Uterus (tissue), 4 donors: ENCODE results near the gene TSPAN18. TPM values are rescaled to one million over a fixed set of nuclear protein-coding genes. Genes with fewer than 3 reads are reported as not detected.

ENCODE experiments used
- DNase-seq, 2 donors: peaks; one replicate each; pipeline ENCODE4 v3.0.0-alpha.2; 2019 to 2020
- H3K27ac ChIP-seq, 2 donors: fragments of 200-600 bp; sonication (generic); 1 replicate in 1 of 2; 2 replicates in 1 of 2; pipeline ENCODE4 v1.5.1; 2016 to 2018
- H3K27me3 ChIP-seq, 2 donors: fragments of 200-600 bp; sonication (generic); one replicate each; pipeline ENCODE4 v1.5.1; 2018 to 2019; ENCODE audit warnings: control low read depth in 1 of 2
- H3K36me3 ChIP-seq, 2 donors: fragments of 200-600 bp; sonication (generic); one replicate each; pipeline ENCODE4 v1.5.1; 2019; ENCODE audit warnings: control low read depth in 1 of 2
- H3K4me1 ChIP-seq, 2 donors: fragments of 200-600 bp; sonication (generic); one replicate each; pipeline ENCODE4 v1.5.1; 2018 to 2019; ENCODE audit warnings: control low read depth in 1 of 2
- H3K4me3 ChIP-seq, 2 donors: fragments of 200-600 bp; sonication (generic); 1 replicate in 1 of 2; 2 replicates in 1 of 2; pipeline ENCODE4 v1.5.1; 2018 to 2019; ENCODE audit warnings: mild to moderate bottlenecking in 1 of 2
- H3K9me3 ChIP-seq, 2 donors: fragments of 200-600 bp; sonication (generic); one replicate each; pipeline ENCODE4 v1.5.1; 2019; ENCODE audit warnings: control low read depth in 1 of 2
- CTCF ChIP-seq, 4 experiments: fragments of 200-600 bp in 2 of 4; fragments of 450-650 bp in 2 of 4; sonication (generic) in 2 of 4; IDR thresholded peaks; one replicate each; pipeline ENCODE4 v1.5.1; 2016 to 2019; ENCODE audit warnings: antibody characterized with exemption in 4 of 4, mild to moderate bottlenecking in 2 of 4, moderate library complexity in 1 of 4
- POLR2A ChIP-seq, 2 donors: fragments of 450-650 bp; IDR thresholded peaks; one replicate each; pipeline ENCODE4 v1.6.1; 2016; ENCODE audit warnings: antibody characterized with exemption in 2 of 2, mild to moderate bottlenecking in 1 of 2, moderate library complexity in 1 of 2
- intact Hi-C: fragments of 100-400 bp; cut with DNase I; formaldehyde crosslinking; loops from one replicate; pipeline ENCODE4 v1.15.1; 2023; ENCODE audit warnings: low total_unique reads
- total RNA-seq, 4 donors: library from RNA; depleted of rRNA in 3 of 4; stranded (reverse); fragments of >200 nt in 3 of 4; gene quantifications; one replicate each; pipeline versions ENCODE4 v1.1.0 to v1.2.4, GENCODE V29; 2014 to 2023
- donor health status: DM: yes; HTN: yes; CAD: no.

The TSPAN18 gene
- total RNA-seq, 4 donors from 2014 or later, result 1.2 to 117 (median 20.1) TPM

DNA sequence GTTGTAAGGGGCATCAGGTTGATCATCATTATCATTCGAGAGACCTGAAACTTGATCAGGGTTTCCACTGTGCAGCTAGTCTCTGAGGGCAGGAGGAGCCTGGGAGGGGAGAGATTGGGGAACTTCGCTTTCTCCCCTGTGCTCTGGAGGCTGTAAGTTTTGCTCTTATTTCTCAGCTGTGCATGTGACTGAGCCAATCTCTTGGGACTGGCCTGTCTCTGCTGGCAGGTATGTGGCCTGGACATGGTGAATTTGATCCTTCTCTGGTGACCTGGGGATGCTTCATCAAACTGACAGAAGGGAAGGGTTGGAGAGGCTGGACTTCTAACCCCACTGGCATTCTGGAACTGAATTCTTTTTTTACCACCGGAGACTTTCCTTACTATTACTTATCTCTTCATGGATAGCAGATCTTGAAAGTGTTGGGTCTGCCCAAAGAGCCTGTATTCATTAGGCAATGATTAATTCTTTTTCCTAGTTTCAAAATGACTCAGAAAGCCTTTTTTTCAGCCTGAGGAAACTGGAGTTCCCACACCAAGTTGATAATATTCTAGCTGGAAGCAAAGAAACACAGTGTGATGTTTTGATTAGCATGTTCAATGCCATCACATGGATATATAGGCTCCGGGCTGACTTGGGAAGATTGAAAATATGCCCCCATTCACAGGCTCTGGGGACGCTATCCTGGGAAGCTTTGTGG lies 36.5 kb downstream of the TSPAN18 start:
- Histone ChIP-seq H3K9me3 (no peaks in the 10 kb centered on the region), H3K27ac (peak overlapping the region; percentile 84 to 87), H3K36me3 (no peaks in the 10 kb centered on the region), H3K27me3 (no peaks in the 10 kb centered on the region), H3K4me1 (peaks cover 0 to 30% of the 10 kb centered on the region in 2 donors), H3K4me3 (no peak overlapping the region)
- intact Hi-C loops, result no loop called here
- peak; percentile 17 to 25 for DNase-seq
- TF ChIP-seq CTCF (IDR thresholded peaks at IDR 0.05) (no peak), POLR2A (IDR thresholded peaks at IDR 0.05) (no peak)

- peak in 1 of 2 donors; percentile 10 for DNase-seq
- no peak for TF ChIP-seq POLR2A (IDR thresholded peaks at IDR 0.05)
- TF ChIP-seq CTCF (IDR thresholded peaks at IDR 0.05), result no peak
- H3K9me3 ChIP-seq, result no peaks in the 10 kb centered on the region
- intact Hi-C loops, result no loop called here
- no peaks in the 10 kb centered on the region for H3K36me3 ChIP-seq
- H3K4me3 ChIP-seq, result no peak overlapping the region
- no peaks in the 10 kb centered on the region for H3K27me3 ChIP-seq
- peaks cover 0 to 30% of the 10 kb centered on the region in 2 donors for H3K4me1 ChIP-seq
- H3K27ac ChIP-seq, result peak overlapping the region; percentile 84 to 87
Observed at GRCh38 chr11:44764583-44764982, 37.8 kb downstream of the TSPAN18 start.

- no peaks in the 10 kb centered on the region for H3K36me3 ChIP-seq
- H3K4me3 ChIP-seq, result no peak overlapping the region
- peaks cover 0 to 26% of the 10 kb centered on the region in 2 donors for H3K4me1 ChIP-seq
- no peaks in the 10 kb centered on the region for H3K9me3 ChIP-seq
- H3K27me3 ChIP-seq, result no peaks in the 10 kb centered on the region
- no peak for TF ChIP-seq POLR2A (IDR thresholded peaks at IDR 0.05)
- no peak for TF ChIP-seq CTCF (IDR thresholded peaks at IDR 0.05)
- intact Hi-C loops, result no loop called here
- peak overlapping the region; percentile 84 to 87 for H3K27ac ChIP-seq
- DNase-seq, result peak; percentile 8 to 11
Observed at GRCh38 chr11:44765026-44765595, 38.3 kb downstream of the TSPAN18 start.

DNA sequence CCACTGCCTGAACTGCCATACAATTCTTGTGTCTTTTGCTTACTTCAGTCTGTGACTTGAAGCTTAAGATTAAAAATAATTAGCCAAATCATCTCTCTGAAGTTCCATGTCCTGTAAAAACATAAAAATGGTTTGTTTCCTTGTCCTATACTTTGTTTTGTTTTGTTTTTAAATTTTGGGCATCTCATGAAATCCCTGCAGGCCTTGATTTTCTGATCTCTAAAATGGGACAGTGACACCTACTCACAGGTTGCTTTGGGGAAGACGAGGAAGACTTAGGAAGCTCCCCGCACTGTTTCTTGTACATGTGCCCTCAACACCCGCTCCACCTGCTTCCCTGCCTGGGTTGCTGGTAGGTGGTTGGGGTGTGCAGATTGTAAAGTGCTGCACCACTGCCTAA lies 38.9 kb downstream of the TSPAN18 start:
- Histone ChIP-seq H3K9me3 (no peaks in the 10 kb centered on the region), H3K4me3 (no peak overlapping the region), H3K27me3 (no peaks in the 10 kb centered on the region), H3K36me3 (no peaks in the 10 kb centered on the region), H3K4me1 (peaks cover 0 to 21% of the 10 kb centered on the region in 2 donors), H3K27ac (peak overlapping the region; percentile 84 to 87)
- TF ChIP-seq POLR2A (IDR thresholded peaks at IDR 0.05), result no peak
- TF ChIP-seq CTCF (IDR thresholded peaks at IDR 0.05), result no peak
- intact Hi-C loops, result no loop called here
- no peak for DNase-seq
